ENCODE results near the gene RBM20. TPM values are rescaled to one million over a fixed set of nuclear protein-coding genes. Genes with fewer than 3 reads are reported as not detected.
"Not testable (repeated sequence)": the region's sequence is repeated elsewhere in the genome, so short reads cannot be mapped to it uniquely, and the experiment has no call there.

RBM20 gene
- total RNA-seq, 1 donor from 2014 or later, result 3.1 TPM

- ATAC-seq, result no peak
Observed at GRCh38 chr10:110679486-110680272, 35.5 kb downstream of the RBM20 start.

DNA sequence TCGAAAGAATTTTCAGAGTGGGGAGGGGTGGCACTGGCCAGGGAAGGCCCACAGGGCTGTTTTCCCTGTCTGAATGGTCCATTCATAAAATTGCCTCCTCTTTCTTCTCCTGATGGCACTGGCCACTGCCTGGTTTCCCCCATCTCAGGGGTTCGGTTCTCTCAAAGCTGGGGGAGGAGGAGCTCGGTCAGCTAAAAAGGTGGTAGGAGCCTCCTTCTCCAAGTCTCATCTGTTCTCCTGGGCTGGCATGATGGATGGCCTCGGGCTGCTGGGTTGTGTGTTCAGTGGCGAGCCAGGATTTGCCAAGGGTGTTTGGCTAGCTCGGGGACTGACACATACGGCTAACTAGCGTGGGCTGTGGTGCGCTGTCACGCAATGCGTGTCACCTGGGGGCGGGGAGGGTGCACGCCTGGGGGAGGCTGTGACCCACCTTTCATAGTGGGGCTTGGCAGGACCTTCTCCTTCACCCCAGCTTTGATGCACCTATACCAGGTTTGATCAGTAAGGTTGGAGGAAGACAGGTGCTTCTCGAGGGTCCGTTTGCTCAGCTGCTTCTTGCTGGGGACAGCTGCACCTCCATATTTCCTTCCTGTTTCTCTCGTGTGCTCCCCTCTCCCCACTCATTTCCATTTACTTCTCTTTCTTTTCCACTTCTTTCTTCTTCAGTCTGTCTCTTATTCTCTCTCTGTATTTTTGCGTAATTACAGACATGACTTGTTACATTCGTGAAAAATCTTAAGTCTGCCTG, 36.3 kb downstream of the RBM20 start:
- ATAC-seq, result no peak

GRCh38 chr10:110681023-110681681, 37.0 kb downstream of the RBM20 start:
- ATAC-seq, result no peak

DNA sequence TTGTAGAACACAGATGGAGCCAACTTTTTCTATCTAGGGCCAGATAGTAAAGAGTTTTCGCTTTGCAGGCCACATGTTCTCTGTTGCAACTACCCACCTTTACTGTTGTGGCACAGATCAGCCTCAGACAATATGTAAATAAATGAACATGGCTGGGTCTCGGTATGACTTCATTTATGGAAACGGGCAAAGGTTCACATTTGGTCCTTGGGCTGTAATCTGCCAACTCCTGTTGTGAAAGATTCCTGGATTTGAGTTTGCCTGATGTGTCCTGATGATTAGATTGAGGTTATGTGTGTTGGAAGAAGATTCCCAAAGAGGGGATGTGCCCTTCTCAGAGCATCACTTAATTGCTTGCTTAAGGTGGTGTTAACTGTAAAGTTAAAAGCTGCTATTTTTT, 38.2 kb downstream of the RBM20 start:
- no peak for ATAC-seq

- no peak for ATAC-seq
Observed at GRCh38 chr10:110684800-110685446, 40.8 kb downstream of the RBM20 start.

DNA sequence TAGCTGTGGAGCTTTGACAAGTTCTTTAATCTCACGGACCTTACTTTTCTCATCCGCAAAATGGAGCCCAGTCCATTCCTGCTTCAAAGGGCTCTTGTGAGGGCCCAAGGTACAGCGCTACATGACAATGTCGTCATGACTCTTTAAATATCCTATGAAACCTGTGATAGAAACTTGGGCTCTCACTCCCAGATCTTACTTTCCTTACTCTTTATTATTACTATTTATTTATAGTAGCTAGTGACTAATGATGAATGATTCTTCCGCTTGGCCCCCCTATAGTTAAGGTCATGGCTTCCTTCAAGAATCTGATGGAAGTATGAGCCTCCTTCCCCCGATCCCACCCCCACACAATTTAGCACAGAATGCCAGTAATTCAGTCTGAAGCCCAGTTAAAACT, 41.9 kb downstream of the RBM20 start:
- no peak for ATAC-seq

DNA sequence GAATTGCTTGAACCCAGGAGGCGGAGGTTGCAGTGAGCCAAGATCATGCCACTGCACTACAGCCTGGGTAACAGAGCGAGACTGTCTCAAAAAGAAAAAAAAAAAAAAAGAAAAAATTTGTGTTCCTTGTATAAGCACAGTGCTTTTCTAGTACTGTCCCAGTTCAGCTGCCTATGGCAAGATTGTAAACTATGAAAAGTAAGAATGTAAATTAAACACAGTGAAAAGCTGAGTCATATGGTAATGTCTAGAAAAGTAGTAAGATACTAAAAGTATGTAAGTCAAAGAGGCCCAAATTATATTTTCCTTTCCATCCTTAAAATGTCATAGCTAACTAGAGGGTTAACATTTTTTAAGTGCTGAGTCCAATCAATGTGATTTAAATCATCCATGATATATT, 42.8 kb downstream of the RBM20 start:
- no peak for ATAC-seq

GRCh38 chr10:110687400-110687799, 43.3 kb downstream of the RBM20 start:
- ATAC-seq, result no peak

DNA sequence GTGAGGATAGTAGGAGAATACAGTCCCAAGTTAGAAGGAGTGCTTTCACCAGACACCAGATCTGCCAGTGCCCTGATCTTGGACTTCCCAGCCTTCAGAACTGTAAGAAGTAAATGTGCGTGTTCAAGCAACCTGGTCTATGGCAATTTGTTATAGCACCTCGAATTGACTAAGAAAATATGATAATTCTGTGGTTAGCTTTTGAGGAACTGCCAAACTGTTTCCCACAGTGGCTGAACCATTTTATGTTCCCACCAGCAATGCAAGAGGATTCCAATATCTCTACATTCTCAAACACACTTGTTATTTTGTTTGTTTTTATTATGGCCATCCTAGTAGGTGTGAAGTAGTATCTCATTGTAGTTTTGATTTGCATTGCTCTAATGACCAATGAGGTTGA, 47.0 kb downstream of the RBM20 start:
- no peak for ATAC-seq

- no peak for ATAC-seq
Observed at GRCh38 chr10:110694263-110694662, 50.1 kb downstream of the RBM20 start.

DNA sequence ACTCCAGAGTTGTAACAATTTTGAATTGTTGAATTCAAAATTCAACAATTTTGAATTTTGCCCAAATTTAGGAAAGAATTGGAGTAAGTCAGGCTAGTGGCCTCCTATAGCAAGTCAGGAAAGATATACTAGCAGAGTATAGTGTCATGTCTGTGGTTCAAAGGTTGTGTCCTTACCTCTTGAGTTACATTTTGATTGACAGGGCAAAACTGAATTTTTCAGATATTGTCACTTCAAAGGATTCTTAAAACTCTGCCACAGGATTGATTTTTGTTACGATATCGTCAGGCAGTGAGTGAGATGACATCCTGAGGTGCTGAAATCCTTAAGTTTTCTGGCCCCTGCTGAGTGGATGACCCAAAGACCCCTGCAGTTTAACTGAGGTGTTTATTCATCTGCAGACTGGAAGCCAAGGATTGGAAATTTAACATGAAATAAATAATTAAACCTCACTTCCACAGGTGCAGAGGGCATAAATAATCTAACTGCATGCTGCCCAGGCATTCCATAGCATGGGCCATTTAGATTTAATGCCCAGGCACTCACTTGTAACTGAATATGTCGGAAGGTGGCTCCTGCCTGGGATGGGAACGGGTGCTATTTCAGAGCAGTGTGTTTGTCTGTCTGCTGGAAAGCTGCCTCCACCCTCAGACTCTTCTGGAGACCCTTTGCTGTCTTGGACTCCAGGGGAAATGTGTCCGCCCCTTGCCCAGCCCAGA, 50.8 kb downstream of the RBM20 start:
- no peak for ATAC-seq

- ATAC-seq, result no peak
Observed at GRCh38 chr10:110695539-110695886, 51.4 kb downstream of the RBM20 start.

DNA sequence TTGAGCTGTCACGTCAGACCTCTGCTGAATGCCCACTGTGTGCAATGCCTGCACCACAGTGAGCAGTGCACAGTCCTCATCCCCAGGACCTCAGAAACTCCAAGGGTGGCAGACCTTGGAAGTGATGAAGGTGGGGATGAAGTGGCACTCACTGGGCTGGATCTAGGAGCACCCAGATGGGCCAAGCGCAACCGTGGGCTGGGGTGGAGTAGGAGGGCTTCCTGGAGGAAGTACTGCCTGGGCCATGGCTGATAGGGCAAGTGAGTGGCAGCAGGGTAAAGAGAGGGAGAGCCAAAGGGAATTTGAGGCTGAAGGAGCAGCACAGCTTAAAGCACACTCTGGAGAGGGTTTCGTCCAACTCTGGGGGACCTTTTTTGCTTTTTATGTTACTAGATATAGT, 52.3 kb downstream of the RBM20 start:
- ATAC-seq, result no peak

GRCh38 chr10:110698340-110698739, 54.2 kb downstream of the RBM20 start:
- no peak for ATAC-seq

- no peak for ATAC-seq
Observed at GRCh38 chr10:110698782-110699201, 54.7 kb downstream of the RBM20 start.

GRCh38 chr10:110699859-110700468, 55.8 kb downstream of the RBM20 start:
- no peak for ATAC-seq

DNA sequence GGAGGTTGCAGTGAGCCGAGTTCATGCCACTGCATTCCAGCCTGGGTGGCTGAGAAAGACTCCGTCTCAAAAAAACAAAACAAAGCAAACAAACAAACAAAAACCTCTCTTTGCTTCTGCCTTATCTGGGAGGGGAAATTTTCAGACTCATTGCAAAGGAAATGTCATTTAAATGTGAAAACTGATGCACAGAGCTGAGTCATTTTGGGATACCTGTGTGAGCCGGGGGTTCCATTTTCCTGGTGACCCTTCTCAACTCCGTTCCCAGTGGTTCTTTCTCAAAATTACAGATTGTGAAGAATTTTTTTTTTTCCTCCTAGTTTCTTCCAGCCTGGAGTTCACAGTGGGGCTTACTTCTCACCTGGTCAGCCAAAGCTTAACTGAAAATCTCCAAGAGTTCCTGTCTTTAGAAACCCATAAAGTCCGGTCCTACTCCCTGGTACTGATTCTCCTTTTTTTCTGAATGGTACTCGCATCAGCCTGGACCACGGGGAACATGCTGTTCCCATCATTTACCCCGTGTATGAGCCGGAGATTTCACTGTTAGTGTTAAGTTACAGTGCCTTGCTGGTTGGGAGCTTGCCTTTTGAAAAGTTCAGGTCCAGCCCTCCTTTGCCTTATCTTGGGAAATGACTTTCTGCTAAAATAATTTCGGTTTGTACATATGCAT, 56.9 kb downstream of the RBM20 start:
- no peak for ATAC-seq

- no peak for ATAC-seq
Observed at GRCh38 chr10:110701617-110701971, 57.5 kb downstream of the RBM20 start.

DNA sequence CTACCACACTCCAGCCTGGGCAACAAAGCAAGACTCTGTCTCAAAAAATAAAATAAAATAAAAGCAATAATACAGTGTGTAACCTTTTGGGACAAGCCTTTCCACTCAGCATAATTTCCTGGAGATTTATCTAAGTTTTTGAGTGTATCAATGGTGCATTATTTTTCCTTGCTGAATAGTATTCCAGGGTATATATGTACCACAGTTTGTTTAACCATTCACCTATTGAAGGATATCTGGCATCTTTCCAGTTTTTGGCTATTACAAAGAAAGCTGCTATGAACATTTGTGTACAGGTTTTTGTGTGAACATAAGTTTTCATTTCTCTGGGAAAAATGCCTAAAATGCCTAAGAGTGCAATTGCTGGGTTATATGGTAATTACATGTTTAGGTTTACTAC, 59.9 kb downstream of the RBM20 start:
- no peak for ATAC-seq

GRCh38 chr10:110704906-110705476, 60.9 kb downstream of the RBM20 start:
- no peak for ATAC-seq

- not testable (repeated sequence) for ATAC-seq
Observed at GRCh38 chr10:110705596-110705995, 61.5 kb downstream of the RBM20 start.

Measured in esophagus mucosa (tissue), 1 donor.